Putamen (tissue), 1 donor: Measurements from ENCODE around the gene TUBGCP2.

ENCODE experiments used
- DNase-seq: peaks from one replicate; pipeline ENCODE4 v3.0.0-alpha.2; 2016; ENCODE audit warnings: low spot score

TUBGCP2 gene

DNA sequence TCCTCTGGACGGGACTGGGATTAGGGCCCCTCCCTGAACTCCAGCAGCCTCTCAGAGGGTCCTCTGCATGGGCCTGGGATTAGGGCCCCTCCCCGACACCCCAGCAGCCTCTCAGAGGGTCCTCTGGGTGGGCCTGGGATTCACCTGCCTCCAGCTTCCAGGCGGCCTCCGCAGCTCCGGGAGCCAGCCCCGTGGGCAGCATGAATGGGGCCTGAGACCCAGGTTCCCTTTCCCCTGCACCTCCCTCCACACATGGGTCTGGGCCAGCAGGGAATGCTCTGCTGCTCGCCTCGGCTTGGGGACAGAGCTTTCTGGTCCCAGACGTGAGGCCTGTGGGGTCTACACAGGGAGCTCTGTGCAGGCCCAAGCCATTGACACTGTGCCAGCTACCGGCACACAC, 5.5 kb downstream of the TUBGCP2 start:
- DNase-seq: no peak

DNA sequence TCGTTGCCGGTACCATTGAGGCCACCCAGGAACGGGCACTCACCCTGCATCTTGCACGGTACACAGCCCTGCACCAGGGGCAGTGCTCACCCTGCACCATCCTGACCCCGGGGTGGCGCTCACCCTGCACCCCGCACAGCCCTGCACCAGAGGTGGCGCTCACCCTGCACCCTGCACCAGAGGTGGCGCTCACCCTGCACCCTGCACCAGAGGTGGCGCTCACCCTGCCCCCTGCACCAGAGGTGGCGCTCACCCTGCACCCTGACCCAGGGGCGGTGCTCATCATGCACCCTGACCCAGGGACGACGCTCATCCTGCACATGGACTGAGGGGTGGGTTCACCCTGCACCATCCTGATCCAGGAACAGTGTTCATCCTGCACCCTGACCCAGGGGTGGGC, 6.4 kb downstream of the TUBGCP2 start:
- DNase-seq: no peak

DNA sequence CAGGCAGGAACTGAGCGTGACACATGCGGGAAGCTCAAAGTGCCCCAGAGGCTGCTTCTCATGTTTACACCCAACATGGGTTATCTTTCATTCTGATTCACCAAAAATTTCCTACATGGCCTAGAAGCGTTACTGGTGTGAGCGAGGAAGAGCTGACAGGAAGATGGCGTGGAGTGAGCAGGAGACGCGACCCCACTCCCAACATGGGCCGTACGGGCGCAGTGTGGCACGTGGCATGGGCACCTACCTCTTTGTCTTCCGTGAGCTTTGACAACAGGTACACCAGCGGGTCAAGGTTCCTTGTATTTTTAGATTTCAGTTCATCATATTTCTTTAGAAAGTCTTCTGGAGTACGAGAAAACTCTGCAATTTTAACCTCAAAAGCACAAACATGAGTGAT, 8.9 kb downstream of the TUBGCP2 start:
- DNase-seq: no peak

DNA sequence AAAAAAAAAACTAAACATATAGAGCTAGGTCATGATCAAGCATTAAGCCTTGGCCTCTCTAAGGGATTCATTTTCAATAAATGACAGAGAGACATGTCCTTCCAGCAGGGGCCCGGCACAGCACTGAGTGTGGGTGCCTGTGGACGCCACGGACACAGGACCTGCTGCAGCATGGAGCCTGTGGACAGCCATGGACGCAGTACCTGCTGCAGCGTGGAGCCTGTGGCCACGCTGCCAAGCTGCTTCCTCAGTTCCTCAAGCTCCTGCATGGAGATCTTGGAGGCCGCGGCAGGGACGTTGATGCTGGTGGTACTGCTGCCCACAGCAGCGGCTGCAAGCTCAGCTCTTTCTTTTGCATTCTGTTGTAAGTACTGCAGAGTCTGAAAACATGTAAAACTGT, 9.4 kb downstream of the TUBGCP2 start:
- DNase-seq: no peak

DNA sequence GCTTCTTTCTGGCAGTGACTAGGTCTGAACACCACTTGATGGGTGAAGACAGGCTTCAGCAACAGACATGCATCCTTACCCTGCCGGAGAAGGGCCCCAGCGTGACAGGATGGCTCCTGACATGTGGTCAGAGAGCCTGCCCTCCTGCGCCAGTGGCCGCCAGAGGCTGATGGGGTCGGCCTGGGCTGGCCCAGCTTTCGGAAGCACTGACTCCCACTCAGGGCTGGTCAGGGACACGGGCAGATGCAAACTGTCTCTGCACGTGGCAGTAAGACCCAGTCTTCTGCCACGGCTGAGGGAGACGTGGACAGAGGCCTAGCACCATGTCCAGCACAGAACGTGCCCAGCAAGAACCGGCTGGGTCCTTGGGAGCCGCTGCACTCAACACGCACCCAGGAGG, 10.2 kb downstream of the TUBGCP2 start:
- DNase-seq: no peak

DNA sequence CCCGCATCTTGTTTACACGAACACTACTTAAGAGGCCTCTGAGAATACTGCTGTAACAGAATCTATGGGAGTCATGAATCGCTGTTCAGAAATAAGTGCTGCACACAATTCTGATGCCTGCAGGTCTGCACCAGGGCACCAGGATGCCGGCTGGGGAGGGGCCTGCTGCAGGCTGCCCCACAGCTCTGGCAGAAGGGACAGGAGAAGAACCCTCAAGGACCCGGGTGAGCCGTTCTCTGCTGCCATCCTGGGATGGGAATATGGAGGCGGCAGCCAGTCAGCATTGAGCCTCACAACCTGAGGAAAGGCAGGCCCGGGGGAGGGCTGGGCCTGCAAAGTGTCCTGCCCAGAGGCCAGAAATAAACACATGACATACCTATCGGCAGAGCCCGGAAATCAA, 11.2 kb downstream of the TUBGCP2 start:
- no peak for DNase-seq

DNA sequence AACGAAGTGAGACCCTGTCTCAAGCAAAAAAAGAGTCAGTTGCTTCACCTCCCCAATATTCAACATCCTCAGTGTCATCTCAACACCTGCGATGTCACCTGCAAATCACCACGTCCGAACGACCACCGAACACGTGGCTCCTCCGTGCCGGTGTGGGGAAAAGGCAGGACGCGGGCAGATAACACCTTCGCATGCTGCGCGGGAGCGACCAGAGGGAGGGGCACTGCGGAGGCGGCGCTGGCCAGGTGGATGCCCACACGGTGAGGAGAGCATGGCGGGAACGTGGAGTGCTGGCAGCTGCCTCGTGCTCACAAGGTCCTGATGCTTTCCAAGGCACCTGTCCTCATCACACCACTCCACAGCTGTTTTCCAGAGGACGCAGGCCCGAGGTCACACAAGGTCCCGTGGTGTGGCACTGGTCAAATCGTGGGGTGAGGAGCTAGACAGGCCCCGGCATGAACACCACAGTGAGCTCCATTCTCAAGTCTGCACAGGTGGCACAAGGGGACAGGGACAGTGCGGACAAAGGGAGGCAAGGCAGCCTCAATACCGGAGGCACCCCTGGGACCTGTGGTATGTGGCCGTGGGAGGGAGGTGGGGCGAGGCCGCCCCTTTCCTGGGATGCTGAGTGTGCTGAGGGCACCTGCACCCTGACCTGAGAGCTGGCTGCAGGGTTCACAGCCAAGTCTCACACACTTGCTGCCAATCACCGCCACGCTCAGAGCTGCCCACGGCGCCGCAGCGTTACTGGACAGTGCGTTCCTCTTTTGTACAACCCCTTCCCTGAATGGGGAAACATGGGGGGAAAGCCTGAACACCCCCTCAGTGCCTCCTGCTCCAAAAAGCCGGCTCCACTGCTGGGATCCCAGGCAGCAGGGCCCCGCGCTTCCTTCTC, 13.0 kb downstream of the TUBGCP2 start:
- DNase-seq: no peak

DNA sequence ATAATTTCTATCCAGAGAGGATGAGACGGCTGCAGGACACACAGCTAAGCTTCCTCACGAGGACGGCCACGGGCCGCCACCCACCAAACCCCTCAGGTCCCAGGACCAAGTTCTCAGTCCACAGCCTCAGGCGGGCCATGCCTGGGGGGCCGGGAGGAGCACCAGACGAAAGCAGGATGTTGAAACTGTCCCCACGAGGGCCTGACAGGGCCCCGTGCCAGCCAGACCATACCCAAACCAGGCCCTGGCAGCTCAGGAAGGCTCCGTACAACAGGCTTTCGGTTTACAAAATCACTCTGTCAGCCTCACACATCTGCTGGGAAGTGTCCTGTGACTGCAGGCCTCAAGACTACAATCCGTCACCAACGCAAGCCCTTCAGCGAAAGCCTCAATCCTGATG, 14.5 kb downstream of the TUBGCP2 start:
- DNase-seq: no peak

DNA sequence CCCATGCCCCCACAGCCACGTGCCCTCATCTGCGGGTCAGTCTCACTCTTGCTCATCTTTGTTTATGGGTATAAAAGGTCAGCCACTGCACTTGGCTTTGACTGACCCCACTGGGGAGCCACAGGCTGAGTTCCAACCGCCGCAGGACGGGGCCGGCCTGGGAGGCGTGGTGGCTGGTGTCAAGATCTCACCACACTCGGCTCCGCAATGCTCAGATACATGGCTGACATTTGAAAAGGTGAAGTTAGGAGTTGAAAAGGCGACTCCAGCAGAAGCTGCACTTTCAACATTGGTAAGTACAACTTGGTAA, 14.9 kb downstream of the TUBGCP2 start:
- no peak for DNase-seq

DNA sequence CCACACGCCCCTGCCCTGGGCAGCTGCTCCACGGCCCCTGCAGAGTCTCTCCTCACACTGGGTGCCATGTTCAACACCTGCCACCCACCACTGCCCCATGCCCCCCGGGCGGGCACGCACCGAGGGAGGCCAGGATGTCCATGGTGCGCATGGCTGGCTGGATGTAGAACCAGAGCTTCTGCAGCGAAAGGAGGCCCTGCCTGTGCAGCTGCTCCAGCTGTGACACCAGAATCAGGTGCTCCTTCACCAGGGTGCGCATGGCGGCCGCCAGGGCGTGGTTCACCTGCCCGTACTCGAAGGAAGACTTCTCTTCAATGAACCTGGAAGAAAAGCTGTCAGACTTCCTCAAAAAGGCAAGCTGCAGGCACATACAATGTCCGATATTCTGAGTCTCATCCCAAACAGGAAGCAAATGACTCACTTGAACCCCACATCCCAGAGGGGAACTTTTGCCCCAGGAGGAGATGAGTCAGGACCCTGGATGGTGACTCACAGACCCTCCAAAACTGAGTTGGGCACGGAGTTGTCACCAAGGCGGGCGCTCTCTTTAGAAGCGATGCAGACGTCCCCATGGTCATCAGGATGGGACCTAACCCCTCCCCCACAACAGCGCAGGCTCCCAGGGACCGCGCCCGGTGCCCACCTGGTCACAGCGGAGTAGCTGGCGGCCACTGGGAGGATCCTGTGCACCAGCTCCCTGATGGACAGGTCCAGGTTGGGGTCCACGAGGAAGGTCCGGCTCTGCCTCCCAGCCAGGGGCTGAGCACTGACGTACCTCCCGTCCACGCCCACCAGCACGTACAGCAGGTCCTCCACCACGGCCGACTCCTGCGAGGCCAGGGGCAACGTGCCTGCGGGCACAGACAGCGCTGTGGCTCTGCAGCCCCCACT, 15.5 kb downstream of the TUBGCP2 start:
- no peak for DNase-seq

DNA sequence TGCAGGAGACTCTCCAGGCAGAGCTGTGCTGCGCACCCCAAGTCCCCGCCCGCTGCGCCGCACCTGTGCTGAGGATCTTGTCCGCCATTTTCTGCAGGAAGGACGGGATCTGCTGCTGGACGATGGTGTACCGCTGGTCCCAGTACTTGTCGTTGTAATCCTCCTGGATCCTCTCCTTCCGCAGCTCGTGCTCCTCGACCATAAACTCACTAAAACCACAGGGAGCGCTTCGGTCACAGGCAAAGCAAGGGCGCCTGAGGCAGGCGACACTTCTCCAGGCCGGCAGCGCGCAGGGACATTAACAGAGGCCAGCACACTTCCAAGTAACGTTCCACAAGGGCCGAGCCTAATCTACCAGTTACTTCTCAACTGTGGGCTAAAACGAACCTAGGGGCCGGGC, 18.9 kb downstream of the TUBGCP2 start:
- no peak for DNase-seq

DNA sequence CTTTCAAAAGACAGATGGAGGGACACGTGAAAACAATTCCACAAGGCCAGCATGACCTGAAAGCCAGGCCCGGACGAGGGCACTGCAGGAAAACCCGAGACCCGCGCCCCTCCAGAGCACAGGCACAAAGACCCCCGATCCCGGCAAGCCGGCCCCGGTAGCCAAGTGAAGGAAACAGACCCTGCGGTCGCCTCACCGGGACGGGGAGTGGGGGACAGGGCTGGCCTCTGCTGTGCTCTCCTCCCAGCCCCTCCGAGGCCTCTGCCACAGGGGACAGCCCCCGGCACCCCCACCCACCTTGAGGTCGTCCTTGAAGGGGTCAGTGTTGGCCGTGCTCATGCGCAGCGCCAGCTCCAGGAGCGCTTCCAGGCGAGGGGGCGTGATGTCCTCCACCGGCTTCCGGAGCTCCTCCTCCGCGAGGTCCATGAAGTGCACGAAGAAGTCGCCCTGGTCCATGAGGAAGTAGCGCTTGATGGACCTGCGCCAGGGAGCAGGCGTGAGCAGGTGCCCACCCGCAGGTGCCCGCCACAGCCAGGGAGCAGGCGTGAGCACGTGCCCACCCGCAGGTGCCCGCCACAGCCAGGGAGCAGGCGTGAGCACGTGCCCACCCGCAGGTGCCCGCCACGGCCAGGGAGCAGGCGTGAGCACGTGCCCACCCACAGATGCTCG, 20.7 kb downstream of the TUBGCP2 start:
- DNase-seq: no peak

DNA sequence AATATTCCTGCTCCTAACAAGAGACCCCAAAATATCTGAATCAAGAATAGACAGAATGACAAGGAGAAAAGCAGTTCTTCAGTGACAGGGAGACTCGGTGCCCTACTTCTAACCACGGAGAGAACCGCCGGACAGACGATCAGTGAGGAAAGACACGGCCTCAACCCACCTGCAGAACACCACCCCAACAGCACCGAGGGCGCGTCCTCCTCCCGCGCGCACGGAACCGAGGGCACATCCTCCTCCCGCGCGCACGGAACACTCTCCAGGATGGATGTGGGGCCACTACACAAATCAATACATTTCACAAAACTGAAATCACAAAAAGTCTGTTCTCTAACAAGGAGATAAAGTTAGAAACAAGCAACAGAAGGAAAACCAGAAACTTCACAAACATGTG, 22.3 kb downstream of the TUBGCP2 start:
- no peak for DNase-seq

DNA sequence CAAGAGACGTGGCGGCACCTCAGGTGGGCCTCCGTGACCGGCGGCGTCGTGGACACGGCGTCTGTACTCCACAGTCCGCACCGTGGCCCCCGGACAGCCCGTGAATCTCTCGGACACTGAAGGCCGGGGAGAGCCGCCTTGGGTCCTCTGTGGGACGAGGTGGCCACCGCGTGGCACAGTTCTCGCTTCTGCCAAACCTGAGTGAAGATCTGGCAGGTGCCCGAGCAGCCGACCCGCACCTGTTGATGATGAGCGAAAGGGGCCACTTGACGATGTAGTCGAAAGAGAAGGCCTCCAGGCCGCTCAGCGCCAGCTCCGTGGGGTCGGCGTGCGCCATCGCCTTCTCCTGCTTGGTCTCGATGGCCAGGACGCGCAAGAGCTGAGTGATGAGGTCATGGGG, 23.5 kb downstream of the TUBGCP2 start:
- DNase-seq: no peak

DNA sequence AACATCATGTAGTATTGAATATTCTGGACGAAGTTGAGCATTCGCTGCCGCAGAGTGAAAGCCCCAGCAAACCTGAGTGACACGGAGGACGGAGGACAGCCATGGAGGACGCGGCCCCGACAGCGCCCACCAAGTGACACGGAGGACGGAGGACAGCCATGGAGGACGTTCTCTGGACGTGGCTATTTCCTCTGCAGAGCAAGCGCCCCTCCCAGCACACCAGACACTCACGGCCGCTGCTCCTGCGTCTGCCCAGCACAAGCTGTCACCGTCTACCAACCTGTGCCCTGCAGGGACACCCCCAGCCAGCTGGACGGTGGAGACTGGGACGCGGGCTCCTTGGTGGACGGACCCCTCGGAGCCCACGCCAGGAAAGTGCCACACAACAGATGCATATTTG, 24.7 kb downstream of the TUBGCP2 start:
- DNase-seq: no peak

DNA sequence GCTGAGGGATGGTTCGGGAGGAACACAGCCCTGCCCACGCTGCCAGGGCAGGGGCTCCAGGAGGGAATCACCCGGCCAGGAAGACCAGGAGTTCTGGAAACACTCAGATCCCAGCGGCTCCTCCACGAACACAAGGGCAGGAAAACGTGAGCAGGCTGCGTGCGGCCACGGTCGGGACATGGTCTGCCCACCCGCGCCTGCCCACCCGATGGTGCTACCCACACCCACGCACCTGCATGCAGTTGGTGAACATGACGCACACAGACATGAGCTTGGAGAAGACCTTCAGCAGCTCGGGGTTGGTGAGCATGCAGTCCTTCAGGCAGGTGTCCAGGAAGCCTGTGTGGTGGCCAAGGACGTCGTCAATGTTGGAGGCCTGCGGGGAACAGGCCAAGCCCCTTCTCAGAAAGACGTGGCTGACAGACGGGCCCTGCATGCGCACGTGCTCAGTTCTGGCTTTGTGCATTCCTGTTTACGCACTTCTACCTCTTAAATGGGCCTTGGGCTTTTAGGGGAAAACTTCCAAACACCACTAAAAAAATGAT, 25.8 kb downstream of the TUBGCP2 start:
- DNase-seq: no peak

DNA sequence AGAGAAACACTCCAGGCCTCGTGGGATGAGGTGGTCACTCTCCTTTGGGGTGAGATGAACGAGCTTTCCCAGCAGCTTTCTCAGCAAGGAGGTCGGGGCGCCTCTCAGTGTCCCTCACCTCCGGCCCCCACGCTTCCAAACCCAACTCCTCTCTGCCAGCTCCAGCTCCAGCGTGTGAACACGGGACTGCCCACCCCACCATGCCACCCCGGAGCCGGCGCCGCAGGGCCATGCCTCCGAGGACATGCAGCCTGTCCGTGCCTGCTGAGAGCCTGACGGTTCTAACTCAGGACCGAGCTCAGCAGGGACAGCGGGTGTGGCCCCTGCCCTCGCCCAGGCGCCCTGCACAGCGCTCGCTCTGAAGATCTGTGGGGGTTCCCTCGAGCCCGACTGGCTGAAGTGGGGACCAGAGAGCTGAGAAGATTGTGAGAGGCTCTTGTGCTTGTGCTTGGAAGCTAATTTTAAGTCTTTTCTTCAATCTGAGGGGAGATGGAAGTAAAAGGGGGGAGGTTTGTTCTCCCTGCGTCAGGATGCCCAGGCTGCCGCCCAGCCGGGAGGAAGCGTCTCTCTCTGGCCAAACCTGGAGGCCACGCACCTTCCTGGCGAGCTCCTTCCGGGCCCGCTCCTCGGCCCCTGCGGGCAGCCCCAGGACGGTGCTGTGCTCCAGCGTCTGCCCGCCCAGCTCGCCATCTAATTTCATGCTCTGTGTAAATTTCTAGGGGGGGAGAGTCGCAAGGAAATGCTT, 26.9 kb downstream of the TUBGCP2 start:
- no peak for DNase-seq

DNA sequence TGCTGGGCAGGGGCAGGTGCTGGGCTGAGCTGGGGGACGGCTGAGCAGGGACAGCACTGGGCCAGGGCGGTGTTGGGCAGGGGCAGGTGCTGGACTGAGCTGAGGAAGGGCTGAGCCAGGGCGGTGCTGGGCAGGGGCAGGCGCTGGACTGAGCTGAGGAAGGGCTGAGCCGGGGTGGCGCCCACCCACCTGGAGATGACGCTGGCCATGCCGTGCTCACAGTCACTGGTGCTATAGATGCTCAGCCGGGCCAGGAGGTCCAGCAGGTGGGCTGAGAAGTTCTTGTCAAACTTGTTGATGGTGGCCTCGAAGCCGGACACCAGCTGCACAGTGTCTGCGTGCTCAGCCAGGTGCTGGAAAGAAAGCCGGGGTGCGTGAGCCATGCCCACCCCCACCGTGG, 27.6 kb downstream of the TUBGCP2 start:
- no peak for DNase-seq

DNA sequence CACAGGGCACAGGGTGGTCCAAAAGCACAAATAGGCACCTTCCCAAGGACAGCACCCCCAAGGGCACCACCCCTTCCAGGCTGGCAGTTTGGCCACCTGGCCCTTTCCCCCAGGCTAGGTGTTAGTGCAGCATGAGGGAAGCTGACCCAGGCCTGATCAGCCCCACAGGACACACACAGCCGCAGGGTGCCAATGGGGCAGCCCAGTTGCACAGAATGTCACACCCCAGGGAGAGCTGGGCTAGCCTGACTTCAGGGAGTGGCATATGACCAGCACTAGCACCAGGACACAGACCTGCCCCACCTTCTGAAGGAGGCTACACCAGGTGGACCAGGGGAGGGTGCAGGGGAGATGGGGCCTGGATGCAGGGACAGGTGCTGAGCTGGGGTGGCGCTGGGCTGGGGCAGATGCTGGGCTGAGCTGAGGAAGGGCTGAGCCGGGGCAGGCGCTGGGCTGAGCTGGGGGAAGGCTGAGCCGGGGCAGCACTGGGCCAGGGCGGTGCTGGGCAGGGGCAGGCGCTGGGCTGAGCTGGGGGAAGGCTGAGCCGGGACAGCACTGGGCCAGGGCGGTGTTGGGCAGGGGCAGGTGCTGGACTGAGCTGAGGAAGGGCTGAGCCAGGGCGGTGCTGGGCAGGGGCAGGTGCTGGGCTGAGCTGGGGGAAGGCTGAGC, 28.1 kb downstream of the TUBGCP2 start:
- DNase-seq: no peak

DNA sequence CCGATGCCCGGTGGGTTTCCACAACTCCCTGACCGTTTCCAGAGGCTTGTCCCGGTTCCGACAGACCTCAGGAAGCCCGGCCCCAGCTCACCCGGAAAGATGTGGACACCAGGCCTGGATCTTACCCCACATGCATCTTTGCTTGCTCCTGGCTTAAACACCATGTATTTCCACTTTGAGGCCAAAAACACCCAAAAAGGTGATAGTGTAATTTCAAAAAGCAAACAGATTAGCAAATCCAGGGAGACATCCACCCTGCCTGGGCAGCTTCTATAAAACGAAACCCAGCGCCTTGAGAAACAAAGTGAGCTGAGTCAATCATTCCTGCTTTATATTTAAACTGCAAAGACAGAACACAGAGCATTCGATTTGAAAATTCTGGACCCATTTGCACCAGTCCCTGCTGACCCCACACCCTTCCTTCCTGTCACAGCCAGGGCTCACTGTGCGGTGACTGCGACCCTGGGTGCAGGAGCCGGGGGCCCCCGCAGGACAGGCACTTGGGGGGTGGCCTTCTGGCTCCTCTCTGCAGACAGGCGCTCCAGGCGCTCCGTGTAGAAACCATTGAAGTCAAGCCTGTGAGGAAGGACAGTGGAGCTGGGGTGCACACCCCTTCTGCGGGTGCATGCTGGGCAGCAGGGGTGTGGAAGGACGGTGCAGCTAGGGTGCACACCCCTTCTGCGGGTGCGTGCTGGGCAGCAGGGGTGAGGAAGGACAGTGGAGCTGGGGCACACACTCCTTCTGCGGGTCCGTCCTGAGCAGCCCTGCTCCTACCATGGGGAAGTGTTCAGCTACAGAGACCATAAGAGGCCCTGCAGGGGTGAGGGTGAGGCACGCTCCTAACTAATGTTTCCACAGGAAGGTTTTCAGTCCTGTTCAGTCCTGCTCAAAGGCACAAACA, 29.1 kb downstream of the TUBGCP2 start:
- no peak for DNase-seq
